ENCODE measurements around the gene FOXA2. TPM values are rescaled to one million over a fixed set of nuclear protein-coding genes. Genes with fewer than 3 reads are reported as not detected.

FOXA2 gene
- total RNA-seq, 2 donors from 2014 or later: 42.5 to 63.3 TPM

DNA sequence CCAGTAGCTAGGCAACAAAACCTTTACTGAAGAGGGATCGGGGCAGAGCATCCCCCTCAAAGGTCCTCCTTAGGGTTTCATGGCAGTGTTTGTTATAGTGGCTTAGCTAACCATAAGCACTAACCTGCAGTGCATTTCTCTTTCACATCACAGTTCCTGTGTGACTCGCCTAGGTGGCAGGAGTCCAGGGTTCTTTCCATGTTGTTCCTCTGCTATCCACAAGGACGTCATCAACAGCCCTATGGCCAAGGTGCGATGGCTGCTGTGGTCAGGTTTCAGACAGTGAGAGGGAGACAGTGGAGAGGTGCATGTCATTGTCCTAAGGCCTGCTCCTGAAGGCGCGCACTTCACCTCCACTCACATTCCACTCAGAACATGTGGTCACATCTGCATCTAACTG, 38.8 kb upstream of the FOXA2 start:
- intact Hi-C loops (cut with DNase I): no loop called here
- DNase-seq: peak in 3 of 4 donors; percentile 6 to 23 (median 8)

DNA sequence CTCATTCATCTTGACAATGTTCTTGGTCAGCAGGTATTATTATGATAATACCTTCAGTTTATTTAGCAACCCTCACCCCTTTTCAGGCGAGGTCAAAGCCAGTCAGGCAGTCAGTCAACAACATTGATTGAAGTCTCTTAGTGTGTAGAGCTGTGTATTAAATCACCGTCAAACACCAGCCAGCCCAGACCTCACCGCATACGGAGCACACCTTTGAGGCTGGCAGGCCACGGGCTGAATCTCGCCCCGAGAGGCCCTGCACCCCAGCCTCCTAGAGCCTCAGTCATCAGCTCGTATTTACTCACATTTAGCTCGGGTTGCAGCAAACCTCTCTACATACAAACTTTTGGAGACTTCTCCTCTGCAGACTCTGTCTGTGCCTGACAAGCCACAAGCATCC, 36.0 kb upstream of the FOXA2 start:
- Histone ChIP-seq H3K36me3 (replicated peaks in 1 of 2; ENCODE audit: insufficient read depth in 1 of 2, low read depth in 2 of 2) (no peaks in the 10 kb centered on the region), H3K27me3 (no peaks in the 10 kb centered on the region), H3K4me1 (peaks cover 5% of the 10 kb centered on the region), H3K9me3 (no peaks in the 10 kb centered on the region), H3K4me3 (no peak overlapping the region), H3K27ac (no peak overlapping the region)
- intact Hi-C loops (cut with DNase I): no loop called here
- no peak for DNase-seq
- 58 to 84% methylated on average over 9 of the region's 9 CpGs for WGBS, 2 donors
- ATAC-seq: no peak
- TF ChIP-seq POLR2A (IDR thresholded peaks at IDR 0.05): no peak
- TF ChIP-seq, protein P1, sequence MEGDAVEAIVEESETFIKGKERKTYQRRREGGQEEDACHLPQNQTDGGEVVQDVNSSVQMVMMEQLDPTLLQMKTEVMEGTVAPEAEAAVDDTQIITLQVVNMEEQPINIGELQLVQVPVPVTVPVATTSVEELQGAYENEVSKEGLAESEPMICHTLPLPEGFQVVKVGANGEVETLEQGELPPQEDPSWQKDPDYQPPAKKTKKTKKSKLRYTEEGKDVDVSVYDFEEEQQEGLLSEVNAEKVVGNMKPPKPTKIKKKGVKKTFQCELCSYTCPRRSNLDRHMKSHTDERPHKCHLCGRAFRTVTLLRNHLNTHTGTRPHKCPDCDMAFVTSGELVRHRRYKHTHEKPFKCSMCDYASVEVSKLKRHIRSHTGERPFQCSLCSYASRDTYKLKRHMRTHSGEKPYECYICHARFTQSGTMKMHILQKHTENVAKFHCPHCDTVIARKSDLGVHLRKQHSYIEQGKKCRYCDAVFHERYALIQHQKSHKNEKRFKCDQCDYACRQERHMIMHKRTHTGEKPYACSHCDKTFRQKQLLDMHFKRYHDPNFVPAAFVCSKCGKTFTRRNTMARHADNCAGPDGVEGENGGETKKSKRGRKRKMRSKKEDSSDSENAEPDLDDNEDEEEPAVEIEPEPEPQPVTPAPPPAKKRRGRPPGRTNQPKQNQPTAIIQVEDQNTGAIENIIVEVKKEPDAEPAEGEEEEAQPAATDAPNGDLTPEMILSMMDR (IDR thresholded peaks at IDR 0.05): no peak

More for the DNA sequence above, 38.8 kb upstream of the FOXA2 start:
- no peaks in the 10 kb centered on the region for H3K4me1 ChIP-seq
- H3K36me3 ChIP-seq (replicated peaks in 1 of 2; ENCODE audit: insufficient read depth in 1 of 2, low read depth in 2 of 2): no peaks in the 10 kb centered on the region
- TF ChIP-seq POLR2A (IDR thresholded peaks at IDR 0.05): no peak
- TF ChIP-seq, protein P1 (IDR thresholded peaks at IDR 0.05): no peak
- 70 to 84% methylated on average over 6 of the region's 6 CpGs for WGBS, 2 donors
- no peaks in the 10 kb centered on the region for H3K27me3 ChIP-seq
- no peaks in the 10 kb centered on the region for H3K9me3 ChIP-seq
- H3K27ac ChIP-seq: no peak overlapping the region
- H3K4me3 ChIP-seq: no peak overlapping the region
- no peak for ATAC-seq

DNA sequence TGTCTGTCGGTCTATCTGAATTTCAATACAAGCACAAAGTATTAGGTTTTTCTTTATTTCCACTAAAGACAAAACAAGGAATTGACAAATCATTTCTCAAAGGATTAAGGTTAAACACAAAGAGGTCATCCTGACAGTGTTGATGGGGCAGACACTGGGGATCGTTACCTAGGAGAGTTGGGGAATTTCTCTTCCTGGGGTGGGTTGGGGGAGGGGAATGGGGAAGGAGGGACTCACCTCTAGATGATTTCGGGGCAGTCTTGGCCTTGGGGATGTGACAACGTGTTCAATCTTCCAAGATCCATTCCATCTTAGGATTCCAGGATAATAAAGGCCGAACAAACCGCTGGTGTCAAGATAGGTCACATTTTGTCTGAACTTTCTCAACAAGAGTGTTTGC, 35.4 kb upstream of the FOXA2 start:
- no peak for DNase-seq
- no peaks in the 10 kb centered on the region for H3K9me3 ChIP-seq
- no peaks in the 10 kb centered on the region for H3K27me3 ChIP-seq
- WGBS, 2 donors: 67 to 73% methylated on average over 6 of the region's 6 CpGs
- intact Hi-C loops (cut with DNase I): no loop called here
- H3K4me3 ChIP-seq: no peak overlapping the region
- no peak for TF ChIP-seq POLR2A (IDR thresholded peaks at IDR 0.05)
- TF ChIP-seq, protein P1 (IDR thresholded peaks at IDR 0.05): no peak
- no peak for ATAC-seq
- H3K36me3 ChIP-seq (replicated peaks in 1 of 2; ENCODE audit: insufficient read depth in 1 of 2, low read depth in 2 of 2): no peaks in the 10 kb centered on the region
- no peak overlapping the region for H3K27ac ChIP-seq
- H3K4me1 ChIP-seq: peaks cover 5% of the 10 kb centered on the region

DNA sequence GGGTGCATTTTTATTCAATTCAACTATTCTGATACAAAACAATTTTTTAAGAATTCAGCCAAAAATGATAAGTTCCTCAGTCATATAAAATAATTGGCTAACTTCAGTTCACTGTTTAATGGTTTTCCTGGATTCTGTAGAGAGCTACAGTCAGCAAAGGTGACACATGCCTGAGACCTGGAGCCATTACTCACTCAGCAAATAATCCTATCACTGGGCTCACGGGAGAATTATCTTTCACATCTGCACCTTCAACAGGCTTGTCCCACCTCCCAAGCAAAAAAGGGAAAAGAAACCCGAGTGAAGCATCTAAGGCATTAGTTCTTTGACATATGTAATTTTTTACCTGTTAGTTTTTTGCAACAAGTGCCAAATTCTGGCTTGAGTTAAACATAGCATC, 34.9 kb upstream of the FOXA2 start:
- Histone ChIP-seq H3K4me1 (peaks cover 5% of the 10 kb centered on the region), H3K36me3 (replicated peaks in 1 of 2; ENCODE audit: insufficient read depth in 1 of 2, low read depth in 2 of 2) (no peaks in the 10 kb centered on the region), H3K27me3 (no peaks in the 10 kb centered on the region), H3K9me3 (no peaks in the 10 kb centered on the region), H3K27ac (no peak overlapping the region), H3K4me3 (no peak overlapping the region)
- TF ChIP-seq POLR2A (IDR thresholded peaks at IDR 0.05): no peak
- TF ChIP-seq, protein P1 (IDR thresholded peaks at IDR 0.05): no peak
- WGBS, 2 donors: 11 to 14% methylated on average over 2 of the region's 2 CpGs
- no peak for ATAC-seq
- no peak for DNase-seq
- intact Hi-C loops (cut with DNase I): no loop called here

DNA sequence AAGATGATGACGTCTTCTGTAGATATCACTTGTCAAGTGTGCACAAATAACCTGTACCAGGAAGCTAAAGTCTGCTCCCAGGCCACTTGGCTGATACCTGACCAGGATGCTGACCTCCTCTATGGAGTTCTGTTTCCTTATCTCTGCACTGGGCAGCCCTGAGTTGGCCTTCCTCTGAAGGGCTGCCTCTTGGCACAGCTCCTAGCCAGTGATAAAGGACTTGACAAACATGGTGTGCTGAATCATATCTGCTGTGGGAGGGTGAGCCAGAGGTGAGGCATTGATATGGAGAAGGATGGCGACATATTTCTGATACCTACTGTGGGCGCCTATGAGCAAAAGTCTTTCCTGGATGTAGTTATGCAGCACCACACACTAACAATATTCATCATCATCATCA, 32.8 kb upstream of the FOXA2 start:
- 16 to 25% methylated on average over 3 of the region's 3 CpGs for WGBS, 2 donors

More for the DNA sequence above, 32.8 kb upstream of the FOXA2 start:
- no peaks in the 10 kb centered on the region for H3K9me3 ChIP-seq
- no peaks in the 10 kb centered on the region for H3K27me3 ChIP-seq
- ATAC-seq (peak; percentile 99), DNase-seq (peak; percentile 79 to 94 (median 86))
- H3K36me3 ChIP-seq (replicated peaks in 1 of 2; ENCODE audit: insufficient read depth in 1 of 2, low read depth in 2 of 2): no peaks in the 10 kb centered on the region
- TF ChIP-seq, protein P1 (IDR thresholded peaks at IDR 0.05): no peak
- no peak for TF ChIP-seq POLR2A (IDR thresholded peaks at IDR 0.05)
- peaks cover 5% of the 10 kb centered on the region for H3K4me1 ChIP-seq
- intact Hi-C loops (cut with DNase I): no loop called here
- peak overlapping the region in 2 of 4 donors; percentile 21 to 27 for H3K27ac ChIP-seq
- no peak overlapping the region for H3K4me3 ChIP-seq
